Renal cortex interstitium (tissue), 11 donors: Measurements from ENCODE around the gene RASSF10. TPM values are rescaled to one million over a fixed set of nuclear protein-coding genes. Genes with fewer than 3 reads are reported as not detected.
A peak's percentile ranks its signal among the peaks of the same experiment; 100 is the strongest.

Experiments used
- DNase-seq, 11 donors: peaks; one replicate each; pipeline ENCODE4 v3.0.0-alpha.2; 2013; ENCODE audit warnings: low read depth in 9 of 11, low spot score in 4 of 11; ENCODE audit errors: extremely low read depth in 1 of 11
- polyA plus RNA-seq, 3 donors: library from polyadenylated mRNA; unstranded; fragments of 120-200 nt; gene quantifications; one replicate each; pipeline ENCODE4 v1.2.1, GENCODE V29; 2013; ENCODE audit not compliant: insufficient read length in 3 of 3

The RASSF10 gene
- polyA plus RNA-seq, 3 donors: 23.2 to 31.5 (median 24.0) TPM

GRCh38 chr11:13010749-13011465 is 1.8 kb downstream of the RASSF10 start:
- peak in 2 of 11 donors; percentile 41 to 59 for DNase-seq

- no peak for DNase-seq
These were observed 2.4 kb downstream of the RASSF10 start for GRCh38 chr11:13011466-13012055.

DNA sequence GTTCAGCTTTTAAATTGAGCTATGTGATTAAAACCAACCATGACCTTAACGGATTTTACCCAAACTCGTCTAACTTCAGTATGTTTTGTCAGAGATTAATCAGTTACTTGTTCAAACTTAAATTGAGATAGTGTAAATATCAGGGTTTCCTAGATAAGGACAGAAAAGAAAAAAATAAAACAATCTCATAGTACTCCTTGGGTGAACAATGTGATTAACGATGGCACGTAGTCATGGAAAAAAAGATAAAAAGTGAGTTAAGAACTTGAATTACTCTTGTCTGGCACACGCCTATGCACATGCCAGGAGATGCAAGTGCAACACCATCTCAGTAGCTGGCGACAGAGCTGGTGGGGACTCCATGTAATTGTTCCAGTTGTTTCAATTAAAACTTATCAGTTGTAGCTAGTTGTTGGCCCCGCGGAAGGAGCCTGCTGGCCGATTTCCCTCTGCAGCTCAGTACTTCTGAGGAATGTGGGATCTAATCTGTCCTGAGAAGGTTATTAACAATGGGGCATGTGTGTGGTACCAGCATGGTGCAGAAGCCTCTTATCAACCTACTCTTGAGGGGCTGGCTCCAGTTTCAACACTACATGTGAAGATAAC is 3.0 kb downstream of the RASSF10 start:
- DNase-seq: peak in 1 of 11 donors; percentile 29

DNA sequence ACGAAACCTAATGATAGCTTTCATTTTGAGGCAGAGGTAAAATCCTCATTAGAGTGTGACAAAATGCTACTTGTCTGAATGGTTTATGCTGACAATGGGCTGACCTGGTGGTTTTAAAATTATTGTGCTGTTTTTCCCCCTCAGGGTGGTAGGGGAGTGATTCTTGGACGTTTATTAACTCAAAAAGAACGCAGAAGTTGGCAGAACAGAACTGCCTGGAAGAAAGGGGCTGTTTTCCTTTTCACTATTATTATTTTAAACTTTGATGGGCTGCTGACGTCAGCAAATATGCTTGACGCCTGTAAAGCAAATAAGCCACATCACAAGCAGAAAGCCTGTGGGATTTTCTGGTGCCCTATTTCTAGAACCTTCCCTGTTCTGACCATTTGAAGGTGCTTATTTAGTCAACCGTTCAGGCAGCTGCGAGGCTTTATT is 4.0 kb downstream of the RASSF10 start:
- no peak for DNase-seq

DNA sequence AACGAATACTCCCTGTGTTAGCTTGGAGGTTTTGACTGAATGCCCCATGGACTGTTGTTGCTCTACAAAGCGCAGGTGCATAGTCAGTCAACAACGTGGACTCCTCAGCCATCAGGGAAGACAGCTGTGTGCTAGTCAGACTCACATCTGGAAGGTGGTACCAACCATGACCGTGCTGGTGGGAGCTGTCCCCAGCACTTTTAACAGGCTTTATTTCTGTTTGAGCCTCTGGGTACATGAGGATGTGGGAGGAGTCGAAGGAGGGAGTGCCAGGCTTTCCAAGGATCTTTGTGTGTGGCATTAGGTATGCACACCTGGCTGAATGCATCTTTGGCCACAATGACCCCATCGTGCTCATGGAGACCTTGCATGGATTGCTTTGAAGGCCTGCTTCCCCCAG is 6.6 kb downstream of the RASSF10 start:
- no peak for DNase-seq

DNA sequence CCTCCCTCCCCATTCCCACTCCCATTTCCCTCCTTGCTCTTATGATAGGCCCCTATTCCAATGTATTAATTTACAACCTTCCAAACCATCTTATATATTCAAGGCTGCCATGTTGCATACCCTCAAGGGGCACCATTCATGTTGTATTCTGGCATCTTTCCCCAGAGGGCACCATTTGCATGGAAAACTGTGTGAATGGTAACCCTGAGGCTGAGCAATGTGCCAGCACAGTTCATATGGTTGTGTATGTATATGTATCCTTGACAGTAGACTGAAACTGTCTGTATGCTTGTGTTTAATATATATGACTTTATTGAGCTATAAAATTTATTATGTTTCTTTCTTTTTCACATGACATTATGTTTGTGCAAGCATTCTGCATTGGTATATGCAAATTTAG is 7.3 kb downstream of the RASSF10 start:
- no peak for DNase-seq

DNA sequence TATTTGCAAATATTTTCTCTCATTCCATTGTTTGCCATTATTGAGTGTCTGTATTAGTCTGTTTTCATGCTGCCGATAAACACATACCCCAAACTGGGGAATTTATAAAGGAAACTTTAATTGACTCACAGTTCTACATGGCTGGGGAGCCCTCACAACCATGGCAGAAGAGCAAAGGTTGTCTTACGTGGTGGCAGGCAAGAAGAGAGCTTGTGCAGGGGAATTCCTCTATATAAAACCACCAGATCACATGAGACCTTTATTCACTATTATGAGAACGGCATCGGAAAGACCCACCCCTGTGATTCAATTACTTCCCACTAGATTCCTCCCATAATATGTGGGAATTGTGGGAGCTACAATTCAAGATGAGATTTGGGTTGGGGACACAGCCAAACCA is 10.2 kb downstream of the RASSF10 start:
- no peak for DNase-seq

DNA sequence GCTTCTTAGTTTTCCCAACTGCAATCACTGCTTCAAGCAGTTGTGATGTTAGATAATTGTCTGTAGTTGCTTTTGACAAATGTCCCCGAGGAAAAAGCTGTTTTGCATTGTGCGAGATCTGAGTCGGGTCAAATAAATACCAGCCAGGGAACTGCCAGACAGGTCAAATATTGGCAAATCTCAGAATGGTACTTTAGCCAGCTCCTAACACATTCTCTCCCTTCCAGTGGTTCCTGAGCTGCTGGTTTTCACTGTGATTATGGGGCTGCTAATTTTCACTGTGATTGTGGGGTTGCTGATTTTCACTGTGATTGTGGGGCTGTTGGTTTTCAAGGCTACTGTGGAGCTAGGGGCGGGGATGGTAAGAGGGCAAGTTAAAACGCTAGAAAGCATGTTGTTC is 14.3 kb downstream of the RASSF10 start:
- no peak for DNase-seq

DNA sequence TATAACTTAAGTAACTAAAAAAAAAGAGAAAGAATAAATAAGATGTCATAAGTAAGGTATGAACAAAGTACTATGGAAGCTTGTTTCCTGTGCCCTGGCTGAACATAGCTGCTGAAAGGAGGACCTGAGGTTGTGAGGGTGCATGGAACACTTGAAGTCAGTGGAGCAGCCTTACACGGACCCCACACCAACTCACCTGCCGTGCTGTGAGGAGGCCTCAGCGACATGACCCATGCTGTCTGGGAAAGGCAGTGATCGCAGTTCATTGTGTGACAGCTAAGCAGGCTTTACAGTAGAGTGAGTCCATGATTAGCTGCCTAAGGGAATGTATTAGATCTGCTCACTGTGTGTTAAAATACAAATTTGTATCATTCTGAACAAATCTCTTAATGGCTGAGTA is 17.6 kb downstream of the RASSF10 start:
- DNase-seq: no peak

- DNase-seq: no peak
These were observed 19.2 kb downstream of the RASSF10 start for GRCh38 chr11:13028322-13028721.

GRCh38 chr11:13029872-13030271 is 20.8 kb downstream of the RASSF10 start:
- DNase-seq: no peak

GRCh38 chr11:13030857-13031256 is 21.7 kb downstream of the RASSF10 start:
- peak in 1 of 11 donors; percentile 29 for DNase-seq

DNA sequence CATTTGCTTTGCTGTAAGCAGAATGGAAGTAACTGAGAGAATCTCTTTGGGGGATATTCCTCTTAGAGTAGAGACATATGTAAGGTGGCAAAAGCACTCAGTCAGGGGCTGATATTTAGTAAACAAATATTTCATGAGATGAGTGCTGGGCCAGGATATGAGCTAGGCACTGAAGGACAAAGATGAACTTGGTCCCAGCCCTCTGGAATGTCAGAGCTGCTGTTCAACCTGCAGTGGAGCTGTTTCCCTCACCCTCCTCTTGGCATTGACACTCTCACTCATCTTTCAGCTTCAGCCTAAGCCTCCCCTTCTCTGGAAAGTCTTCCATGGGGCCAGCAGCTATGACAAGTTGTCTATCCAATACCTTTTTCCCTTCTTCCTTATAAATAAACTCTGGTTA is 22.2 kb downstream of the RASSF10 start:
- DNase-seq: no peak

GRCh38 chr11:13033760-13034533 is 24.8 kb downstream of the RASSF10 start:
- DNase-seq: no peak

DNA sequence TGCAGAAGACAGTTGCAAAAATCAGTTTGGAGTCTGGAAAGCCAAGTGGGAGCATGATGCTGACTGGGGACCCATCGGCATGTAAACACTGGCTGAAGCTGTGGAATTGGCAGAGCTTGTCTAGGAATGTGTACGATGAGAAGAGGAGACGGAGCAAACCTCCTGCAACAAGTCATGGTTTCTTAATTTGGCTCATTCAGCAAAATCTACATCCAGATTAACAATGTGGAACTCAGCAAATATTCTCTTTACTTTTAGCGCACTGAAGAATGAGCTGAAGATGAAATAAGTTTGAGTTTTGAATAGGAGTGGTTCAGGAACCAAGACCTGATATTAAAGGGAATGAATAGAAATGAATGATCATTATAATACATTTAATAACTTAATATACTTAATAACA is 26.6 kb downstream of the RASSF10 start:
- no peak for DNase-seq

DNA sequence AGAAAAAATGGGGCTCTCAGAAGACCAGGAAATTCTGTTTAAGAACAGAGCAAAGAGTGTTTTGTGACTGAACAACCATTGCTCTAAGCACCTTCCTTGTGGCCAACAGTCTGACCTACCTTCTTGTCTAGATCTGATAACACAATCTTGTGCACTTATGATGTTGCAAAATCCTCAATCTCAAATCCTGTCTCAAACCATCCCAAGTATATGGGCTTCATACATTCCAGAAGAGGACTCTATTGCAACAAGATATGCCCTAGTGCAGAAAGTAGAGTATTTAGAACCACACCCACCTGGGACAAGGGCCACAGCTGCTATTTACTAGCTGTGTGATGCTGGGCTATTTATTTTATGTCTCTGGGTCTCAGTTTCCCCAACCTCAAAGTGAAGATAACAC is 27.1 kb downstream of the RASSF10 start:
- no peak for DNase-seq

DNA sequence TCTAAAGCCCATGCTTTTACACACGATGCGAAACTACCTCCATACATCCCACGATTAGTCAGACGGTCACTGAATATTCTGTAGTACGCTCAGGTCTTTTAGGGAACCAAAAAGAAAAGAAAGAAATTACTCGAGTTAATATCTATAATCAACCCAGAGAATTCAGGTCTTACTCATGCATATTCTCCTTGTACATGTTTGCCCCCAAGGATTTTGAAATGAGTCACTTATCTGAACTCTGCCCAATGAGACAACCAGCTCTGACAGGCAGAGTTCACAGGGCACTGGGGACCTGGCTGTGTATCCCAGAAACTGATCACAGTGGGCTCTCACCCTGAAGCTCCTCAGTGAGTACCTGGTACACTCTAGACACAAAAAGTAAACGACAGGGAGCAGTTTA is 29.2 kb downstream of the RASSF10 start:
- DNase-seq: no peak

DNA sequence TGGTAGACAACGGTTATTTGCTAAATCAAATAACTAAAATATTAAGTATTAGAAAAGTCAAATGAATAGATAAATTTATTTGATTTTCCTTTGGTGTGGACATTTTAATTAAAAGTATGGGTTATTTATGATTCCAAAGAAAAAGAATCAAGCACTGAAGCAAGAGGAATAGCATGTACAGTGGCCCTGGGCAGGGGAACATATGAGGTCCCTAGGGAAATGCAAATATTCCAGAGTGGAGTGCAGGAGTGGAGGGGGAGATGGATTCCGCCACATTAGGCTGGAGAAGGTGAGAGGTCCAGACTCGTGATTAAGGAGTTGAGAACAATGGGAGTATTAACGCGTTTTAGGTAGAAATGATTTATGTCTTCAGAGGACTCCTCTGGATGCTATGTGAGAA is 30.0 kb downstream of the RASSF10 start:
- DNase-seq: no peak

DNA sequence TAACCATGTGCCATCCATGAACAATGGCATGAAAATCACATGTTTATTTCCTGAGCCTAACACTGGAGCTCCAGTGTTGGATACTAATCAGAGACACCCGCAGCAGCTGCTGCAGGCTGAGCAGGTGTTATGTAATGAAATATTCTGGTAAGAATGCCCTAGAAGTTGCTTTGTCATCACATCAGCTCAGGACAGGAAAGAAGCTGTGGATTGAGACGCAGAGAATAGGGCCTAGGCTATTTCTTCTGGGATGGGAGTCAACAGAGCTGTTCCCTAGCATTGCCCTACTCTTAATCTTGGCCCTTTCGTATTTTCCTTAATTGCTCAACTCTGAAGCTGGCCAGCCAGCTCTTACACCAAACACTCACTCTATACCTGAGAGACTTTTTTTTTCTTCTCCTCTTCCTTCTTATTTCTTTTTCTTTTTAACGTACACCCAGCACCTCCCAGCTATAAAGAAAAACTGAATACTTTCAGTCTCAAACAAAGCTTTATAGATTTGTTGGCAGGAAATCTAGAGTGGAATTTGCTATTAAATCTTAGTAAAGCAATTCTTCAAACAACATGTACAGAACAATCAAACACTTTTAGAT is 31.9 kb downstream of the RASSF10 start:
- DNase-seq: no peak
